ENCODE results near the gene ANP32D. TPM values are rescaled to one million over a fixed set of nuclear protein-coding genes. Genes with fewer than 3 reads are reported as not detected.
"Not testable (repeated sequence)": the region's sequence is repeated elsewhere in the genome, so short reads cannot be mapped to it uniquely, and the experiment has no call there.

The ANP32D gene
- total RNA-seq, 4 donors from 2014 or later: not detected

- Histone ChIP-seq H3K27ac (no peak overlapping the region), H3K4me1 (no peaks in the 10 kb centered on the region), H3K9me3 (no peaks in the 10 kb centered on the region), H3K4me3 (no peak overlapping the region), H3K36me3 (no peaks in the 10 kb centered on the region), H3K27me3 (peaks cover 6% of the 10 kb centered on the region)
- DNase-seq (ENCODE audit: low spot score in 2 of 2): no peak
- no peak for TF ChIP-seq POLR2A (IDR thresholded peaks at IDR 0.05)
- no peak for TF ChIP-seq EP300 (IDR thresholded peaks at IDR 0.05)
- TF ChIP-seq POLR2AphosphoS5 (IDR thresholded peaks at IDR 0.05): no peak
- TF ChIP-seq, protein P1, sequence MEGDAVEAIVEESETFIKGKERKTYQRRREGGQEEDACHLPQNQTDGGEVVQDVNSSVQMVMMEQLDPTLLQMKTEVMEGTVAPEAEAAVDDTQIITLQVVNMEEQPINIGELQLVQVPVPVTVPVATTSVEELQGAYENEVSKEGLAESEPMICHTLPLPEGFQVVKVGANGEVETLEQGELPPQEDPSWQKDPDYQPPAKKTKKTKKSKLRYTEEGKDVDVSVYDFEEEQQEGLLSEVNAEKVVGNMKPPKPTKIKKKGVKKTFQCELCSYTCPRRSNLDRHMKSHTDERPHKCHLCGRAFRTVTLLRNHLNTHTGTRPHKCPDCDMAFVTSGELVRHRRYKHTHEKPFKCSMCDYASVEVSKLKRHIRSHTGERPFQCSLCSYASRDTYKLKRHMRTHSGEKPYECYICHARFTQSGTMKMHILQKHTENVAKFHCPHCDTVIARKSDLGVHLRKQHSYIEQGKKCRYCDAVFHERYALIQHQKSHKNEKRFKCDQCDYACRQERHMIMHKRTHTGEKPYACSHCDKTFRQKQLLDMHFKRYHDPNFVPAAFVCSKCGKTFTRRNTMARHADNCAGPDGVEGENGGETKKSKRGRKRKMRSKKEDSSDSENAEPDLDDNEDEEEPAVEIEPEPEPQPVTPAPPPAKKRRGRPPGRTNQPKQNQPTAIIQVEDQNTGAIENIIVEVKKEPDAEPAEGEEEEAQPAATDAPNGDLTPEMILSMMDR (IDR thresholded peaks at IDR 0.05): no peak
- WGBS: 50% methylated on average over 1 of the region's 1 CpG
Observed at GRCh38 chr12:48510111-48510510, 37.8 kb downstream of the ANP32D start.

DNA sequence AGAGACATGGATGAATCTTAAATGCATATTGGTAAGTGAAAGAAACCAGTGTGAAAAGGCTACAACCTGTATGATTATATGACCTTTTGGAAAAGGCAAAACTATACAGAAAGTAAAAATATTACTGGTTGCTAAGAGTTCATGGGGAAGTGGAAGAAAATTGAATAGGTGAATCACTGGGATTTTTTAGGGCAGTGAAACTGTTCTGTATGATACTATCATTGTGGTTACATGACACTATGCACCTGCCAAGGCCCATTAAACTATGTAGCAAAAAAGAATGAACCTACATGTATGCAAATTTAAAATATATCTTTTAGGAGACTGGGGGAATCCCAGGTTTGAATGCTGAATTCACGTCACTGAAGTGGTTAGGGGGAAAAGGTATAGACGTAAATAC, 40.5 kb downstream of the ANP32D start:
- DNase-seq (ENCODE audit: low spot score in 2 of 2): no peak

GRCh38 chr12:48514728-48515127, 42.4 kb downstream of the ANP32D start:
- TF ChIP-seq, protein P1 (IDR thresholded peaks at IDR 0.05): no peak
- no peak for TF ChIP-seq POLR2AphosphoS5 (IDR thresholded peaks at IDR 0.05)
- no peak for TF ChIP-seq EP300 (IDR thresholded peaks at IDR 0.05)
- no peak for TF ChIP-seq POLR2A (IDR thresholded peaks at IDR 0.05)
- WGBS: 85% methylated on average over 1 of the region's 1 CpG

More for the DNA sequence above, 40.5 kb downstream of the ANP32D start:
- Histone ChIP-seq H3K27me3 (no peaks in the 10 kb centered on the region), H3K9me3 (no peaks in the 10 kb centered on the region), H3K27ac (no peak overlapping the region), H3K36me3 (no peaks in the 10 kb centered on the region), H3K4me1 (no peaks in the 10 kb centered on the region), H3K4me3 (no peak overlapping the region)
- no peak for TF ChIP-seq POLR2AphosphoS5 (IDR thresholded peaks at IDR 0.05)
- TF ChIP-seq, protein P1 (IDR thresholded peaks at IDR 0.05): no peak
- TF ChIP-seq POLR2A (IDR thresholded peaks at IDR 0.05): no peak
- TF ChIP-seq EP300 (IDR thresholded peaks at IDR 0.05): no peak
- WGBS: 62% methylated on average over 2 of the region's 2 CpGs

GRCh38 chr12:48520381-48520780, 48.0 kb downstream of the ANP32D start:
- not testable (repeated sequence) for H3K4me1 ChIP-seq; H3K27me3 ChIP-seq; H3K27ac ChIP-seq; DNase-seq (ENCODE audit: low spot score in 2 of 2); H3K36me3 ChIP-seq; H3K4me3 ChIP-seq; H3K9me3 ChIP-seq
- WGBS: 80% methylated on average over 9 of the region's 24 CpGs

More at GRCh38 chr12:48514728-48515127, 42.4 kb downstream of the ANP32D start:
- no peak overlapping the region for H3K27ac ChIP-seq
- no peaks in the 10 kb centered on the region for H3K9me3 ChIP-seq
- DNase-seq (ENCODE audit: low spot score in 2 of 2): no peak
- no peaks in the 10 kb centered on the region for H3K36me3 ChIP-seq
- H3K27me3 ChIP-seq: no peaks in the 10 kb centered on the region
- no peak overlapping the region for H3K4me3 ChIP-seq
- H3K4me1 ChIP-seq: no peaks in the 10 kb centered on the region

Other genes with a start within 250 kb of the ANP32D start
- 10 to 100 TPM; 10.2 to 15.4 (median 13.2) TPM for gene ZNF641, start 121.6 kb upstream of the ANP32D start, total RNA-seq
- not detected for gene C12orf54, start 9.9 kb downstream of the ANP32D start, total RNA-seq
- not detected for gene OR8S1, start 53.1 kb downstream of the ANP32D start, total RNA-seq
- not detected for gene LALBA, start 97.5 kb downstream of the ANP32D start, total RNA-seq
- 10 to 100 TPM; 39.0 to 92.7 (median 62.4) TPM for gene KANSL2, start 209.7 kb downstream of the ANP32D start, total RNA-seq
- gene CCNT1, start 244.1 kb downstream of the ANP32D start, total RNA-seq: 10 to 100 TPM; 23.4 to 74.4 (median 36.4) TPM